Left ventricle myocardium inferior (tissue), 1 donor: Measurements from ENCODE around the gene CRYBG2. TPM values are rescaled to one million over a fixed set of nuclear protein-coding genes. Genes with fewer than 3 reads are reported as not detected.

Source experiments
- DNase-seq: peaks from one replicate; pipeline ENCODE4 v3.0.0-alpha.2; 2020
- H3K27ac ChIP-seq: fragments of 200-600 bp; replicated peaks from 2 replicates; pipeline ENCODE4 v1.8.0; 2021
- H3K27me3 ChIP-seq: fragments of 200-600 bp; 2 replicates; pipeline ENCODE4 v1.8.0; 2021; ENCODE audit warnings: low read depth
- H3K36me3 ChIP-seq: fragments of 200-600 bp; 2 replicates; pipeline ENCODE4 v1.8.0; 2021
- H3K4me1 ChIP-seq: fragments of 200-600 bp; 2 replicates; pipeline ENCODE4 v1.8.0; 2021
- H3K4me3 ChIP-seq: fragments of 200-600 bp; 2 replicates; pipeline ENCODE4 v1.8.0; 2021; ENCODE audit warnings: mild to moderate bottlenecking, moderate library complexity
- H3K9me3 ChIP-seq: fragments of 200-600 bp; replicated peaks from 2 replicates; pipeline ENCODE4 v1.8.0; 2021
- CTCF ChIP-seq: fragments of 200-600 bp; IDR thresholded peaks from 2 replicates; pipeline ENCODE4 v1.8.0; 2021; ENCODE audit warnings: antibody characterized with exemption, mild to moderate bottlenecking, borderline replicate concordance
- intact Hi-C: fragments of 100-400 bp; cut with micrococcal nuclease; formaldehyde crosslinking; loops from one replicate; pipeline ENCODE4 v1.11.0; 2022
- total RNA-seq: library from RNA; stranded (reverse); fragmentation: NEBNext Ultra II Directional; extraction: Animal tissue kit (Norgen Biotek cat#: 25700); gene quantifications from one replicate; pipeline ENCODE4 v1.2.1, GENCODE V29; 2021
- donor health status: DM: no; HTN: yes; CAD: no; lungs with severe emphysema.

Gene CRYBG2
- total RNA-seq, 1 donor from 2014 or later, result not detected

- peaks cover 63% of the 10 kb centered on the region for H3K27me3 ChIP-seq
- intact Hi-C loops, result loop anchor here (10.0 kb wide), 1 partner anchor 224 kb away; no protein-coding TSS in a partner anchor
- DNase-seq, result no peak
- H3K4me3 ChIP-seq, result no peak overlapping the region
- no peaks in the 10 kb centered on the region for H3K9me3 ChIP-seq
- no peak overlapping the region for H3K27ac ChIP-seq
- H3K36me3 ChIP-seq, result no peaks in the 10 kb centered on the region
- H3K4me1 ChIP-seq, result no peaks in the 10 kb centered on the region
- TF ChIP-seq CTCF, result no peak
Observed at GRCh38 chr1:26328597-26328996, 25.3 kb downstream of the CRYBG2 start.

- Histone ChIP-seq H3K27ac (no peak overlapping the region), H3K4me1 (no peaks in the 10 kb centered on the region), H3K4me3 (no peak overlapping the region), H3K27me3 (peaks cover 56% of the 10 kb centered on the region), H3K36me3 (no peaks in the 10 kb centered on the region), H3K9me3 (no peaks in the 10 kb centered on the region)
- intact Hi-C loops, result loop anchor here (10.0 kb wide), 1 partner anchor 223 kb away; no protein-coding TSS in a partner anchor
- no peak for TF ChIP-seq CTCF
- no peak for DNase-seq
Observed at GRCh38 chr1:26327956-26328362, 26.0 kb downstream of the CRYBG2 start.

DNA sequence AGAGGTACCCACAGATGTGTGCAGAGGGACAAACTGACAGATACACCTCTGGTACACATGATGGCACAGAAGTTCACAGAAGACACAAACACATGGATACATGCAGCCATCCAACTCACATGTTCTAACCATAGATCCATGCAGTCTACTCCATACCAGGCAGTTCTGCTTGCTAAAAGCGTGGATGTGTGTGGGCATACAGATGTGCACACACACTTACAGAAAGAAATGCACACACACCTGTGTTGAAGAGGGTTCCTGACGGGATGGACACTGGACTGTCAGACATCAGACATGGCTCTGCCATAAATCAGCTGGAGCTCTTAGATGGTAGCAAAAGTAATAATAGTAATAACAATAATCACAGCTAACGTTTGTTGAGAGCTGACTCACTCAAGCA, 29.4 kb downstream of the CRYBG2 start:
- Histone ChIP-seq H3K4me3 (no peak overlapping the region), H3K27ac (no peak overlapping the region), H3K36me3 (no peaks in the 10 kb centered on the region), H3K4me1 (peaks cover 6% of the 10 kb centered on the region), H3K9me3 (no peaks in the 10 kb centered on the region), H3K27me3 (peaks cover 23% of the 10 kb centered on the region)
- DNase-seq, result no peak
- intact Hi-C loops, result loop anchor here (5.0 to 10.0 kb wide), 2 partner anchors 47 to 220 kb away; no protein-coding TSS in a partner anchor
- no peak for TF ChIP-seq CTCF

GRCh38 chr1:26323382-26323781, 30.5 kb downstream of the CRYBG2 start:
- H3K27me3 ChIP-seq, result peaks cover 16% of the 10 kb centered on the region
- H3K36me3 ChIP-seq, result no peaks in the 10 kb centered on the region
- DNase-seq, result no peak
- intact Hi-C loops, result loop anchor here (5.0 to 10.0 kb wide), 2 partner anchors 46 to 219 kb away; no protein-coding TSS in a partner anchor
- TF ChIP-seq CTCF, result no peak
- H3K4me1 ChIP-seq, result peaks cover 9% of the 10 kb centered on the region
- no peak overlapping the region for H3K4me3 ChIP-seq
- H3K9me3 ChIP-seq, result no peaks in the 10 kb centered on the region
- no peak overlapping the region for H3K27ac ChIP-seq

GRCh38 chr1:26322042-26322331, 31.9 kb downstream of the CRYBG2 start:
- no peak overlapping the region for H3K4me3 ChIP-seq
- peaks cover 9% of the 10 kb centered on the region for H3K27me3 ChIP-seq
- H3K9me3 ChIP-seq, result no peaks in the 10 kb centered on the region
- TF ChIP-seq CTCF, result no peak
- DNase-seq, result no peak
- no peaks in the 10 kb centered on the region for H3K36me3 ChIP-seq
- no peak overlapping the region for H3K27ac ChIP-seq
- intact Hi-C loops, result loop anchor here (5.0 to 10.0 kb wide), 2 partner anchors 45 to 217 kb away; no protein-coding TSS in a partner anchor
- peaks cover 16% of the 10 kb centered on the region for H3K4me1 ChIP-seq
